ENCODE data around the gene KRT16.
A peak's percentile ranks its signal among the peaks of the same experiment; 100 is the strongest.

The KRT16 gene

GRCh38 chr17:41652461-41652970, 39.9 kb upstream of the KRT16 start:
- ChIA-PET CTCF (interaction anchor here (0.7 to 13.5 kb wide), 3 partner anchors 11 to 1187 kb away, joined by 3 to 321 read pairs (median 11); no protein-coding TSS in a partner anchor), POLR2A (ENCODE audit: low non-redundant PET) (interaction anchor here (0.5 kb wide), 1 partner anchor 877 kb away, joined by 3 read pairs; no protein-coding TSS in a partner anchor)
- H3K27ac ChIP-seq = peak overlapping the region; percentile 100
- no peak for DNase-seq (ENCODE audit: low spot score)
- TF ChIP-seq CTCF (conservative IDR thresholded peaks at IDR 0.05; ENCODE audit: low read depth) = no peak

GRCh38 chr17:41651625-41652460, 39.3 kb upstream of the KRT16 start:
- peak overlapping the region; percentile 100 for H3K27ac ChIP-seq
- CTCF ChIA-PET = interaction anchor here (0.5 to 13.5 kb wide), 4 partner anchors 12 to 1187 kb away, joined by 3 to 321 read pairs (median 7); no protein-coding TSS in a partner anchor

GRCh38 chr17:41650794-41651624, 38.4 kb upstream of the KRT16 start:
- no peak for DNase-seq (ENCODE audit: low spot score)
- no peak for TF ChIP-seq CTCF (conservative IDR thresholded peaks at IDR 0.05; ENCODE audit: low read depth)
- H3K27ac ChIP-seq = peak overlapping the region; percentile 100
- ChIA-PET POLR2A (ENCODE audit: low non-redundant PET) (interaction anchor here (0.7 to 1.4 kb wide), 5 partner anchors 10 to 70 kb away, joined by 3 to 7 read pairs (median 5); partner anchors contain the start of gene EIF1), CTCF (interaction anchor here (0.5 to 13.5 kb wide), 3 partner anchors 13 to 322 kb away, joined by 3 to 321 read pairs (median 11); no protein-coding TSS in a partner anchor)

More at GRCh38 chr17:41651625-41652460, 39.3 kb upstream of the KRT16 start:
- peak; percentile 83 for DNase-seq (ENCODE audit: low spot score)
- POLR2A ChIA-PET (ENCODE audit: low non-redundant PET) = interaction anchor here (0.5 to 1.4 kb wide), 5 partner anchors 9 to 878 kb away, joined by 3 to 7 read pairs (median 5); partner anchors contain the start of gene EIF1
- TF ChIP-seq CTCF (conservative IDR thresholded peaks at IDR 0.05; ENCODE audit: low read depth) = no peak

- no peak for TF ChIP-seq CTCF (conservative IDR thresholded peaks at IDR 0.05; ENCODE audit: low read depth)
- H3K27ac ChIP-seq = peak overlapping the region; percentile 100
- ChIA-PET CTCF (interaction anchor here (2.6 to 13.5 kb wide), 2 partner anchors 14 to 101 kb away, joined by 11 to 321 read pairs; no protein-coding TSS in a partner anchor), POLR2A (ENCODE audit: low non-redundant PET) (interaction anchor here (1.2 kb wide), 1 partner anchor 13 kb away, joined by 3 read pairs; no protein-coding TSS in a partner anchor)
- no peak for DNase-seq (ENCODE audit: low spot score)
These were observed 37.5 kb upstream of the KRT16 start for GRCh38 chr17:41649923-41650519.

GRCh38 chr17:41648411-41649195, 36.0 kb upstream of the KRT16 start:
- H3K27ac ChIP-seq = peak overlapping the region; percentile 100
- CTCF ChIA-PET = interaction anchor here (0.6 to 13.5 kb wide), 36 partner anchors 9 to 1184 kb away, joined by 3 to 321 read pairs (median 3); no protein-coding TSS in a partner anchor
- DNase-seq (ENCODE audit: low spot score) = peak; percentile 76
- POLR2A ChIA-PET (ENCODE audit: low non-redundant PET) = no interaction called here
- TF ChIP-seq CTCF (conservative IDR thresholded peaks at IDR 0.05; ENCODE audit: low read depth) = peak; percentile 85

Data from RWPE1 (cell line).